Measurements from ENCODE around the gene NAPG.
"Not testable (repeated sequence)": the region's sequence is repeated elsewhere in the genome, so short reads cannot be mapped to it uniquely, and the experiment has no call there.

Gene NAPG

DNA sequence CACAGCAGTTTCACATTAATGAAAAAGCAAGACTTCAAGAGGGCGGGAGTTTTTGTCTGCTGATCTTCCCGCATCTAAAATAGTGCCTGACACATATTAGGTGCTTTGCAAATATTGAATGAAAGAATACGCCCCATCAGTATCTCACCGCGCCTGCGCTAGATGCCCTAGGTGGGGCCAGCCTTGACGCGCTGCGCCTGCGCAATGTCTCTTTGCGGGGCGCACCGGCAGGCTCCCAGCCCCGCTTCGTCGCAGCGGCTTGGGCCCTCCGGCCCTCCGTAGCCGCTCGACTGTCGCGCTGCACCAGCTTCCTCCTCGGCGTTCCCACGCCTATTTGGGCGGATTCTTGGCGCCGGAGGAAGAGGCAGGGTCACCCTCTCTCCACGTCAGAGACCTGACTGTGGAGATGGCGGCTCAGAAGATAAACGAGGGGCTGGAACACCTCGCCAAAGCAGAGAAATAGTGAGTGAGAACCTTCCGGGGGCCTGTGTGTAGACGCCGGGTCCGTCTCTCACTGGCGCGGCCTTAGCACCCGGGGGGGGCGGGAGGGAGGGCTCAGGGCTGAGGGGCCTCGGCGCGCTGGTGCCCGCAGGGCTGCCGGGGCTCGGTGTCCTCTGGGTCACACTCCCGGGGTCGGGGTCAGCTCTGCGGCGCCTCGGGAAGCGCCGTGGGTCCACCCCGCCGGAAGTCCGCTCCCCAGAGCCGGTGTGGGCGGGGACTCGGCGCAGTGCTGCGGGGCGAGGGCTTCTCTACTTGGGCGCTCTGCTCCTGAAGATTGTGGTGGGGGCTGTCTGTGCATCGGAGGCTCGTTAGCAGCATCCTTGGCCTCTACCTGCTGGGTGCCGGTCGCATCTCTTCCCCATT is at the start of gene NAPG:
NAPG (plus strand) TSS at position 331 of the 864 bp plus-strand sequence; CDS start at position 407, 76 bp downstream.
- peak; percentile 60 for DNase-seq (ENCODE audit: low read depth)

DNA sequence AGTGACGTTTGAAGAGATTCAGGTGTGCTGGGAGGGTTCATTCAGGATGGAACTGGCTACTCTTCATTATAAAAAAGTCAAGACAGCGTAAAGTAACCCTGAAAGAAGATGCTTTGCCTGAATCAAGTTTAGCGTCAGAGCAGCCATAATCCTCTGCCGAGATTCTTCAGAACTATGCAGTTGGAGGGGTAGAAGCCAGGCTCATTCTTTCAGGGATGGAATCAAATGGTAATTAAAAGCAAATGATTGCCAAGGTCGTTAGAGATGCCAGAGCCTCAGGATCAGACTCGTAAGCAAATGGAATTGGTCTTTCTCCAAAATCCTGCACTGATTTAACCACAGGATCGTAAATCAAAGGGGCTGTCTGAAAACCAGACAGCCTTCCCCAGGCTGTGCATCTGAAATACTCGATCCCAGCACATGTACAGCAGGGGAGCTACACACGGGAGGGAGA is 49.5 kb upstream of the NAPG start:
- DNase-seq (ENCODE audit: low read depth): no peak

DNA sequence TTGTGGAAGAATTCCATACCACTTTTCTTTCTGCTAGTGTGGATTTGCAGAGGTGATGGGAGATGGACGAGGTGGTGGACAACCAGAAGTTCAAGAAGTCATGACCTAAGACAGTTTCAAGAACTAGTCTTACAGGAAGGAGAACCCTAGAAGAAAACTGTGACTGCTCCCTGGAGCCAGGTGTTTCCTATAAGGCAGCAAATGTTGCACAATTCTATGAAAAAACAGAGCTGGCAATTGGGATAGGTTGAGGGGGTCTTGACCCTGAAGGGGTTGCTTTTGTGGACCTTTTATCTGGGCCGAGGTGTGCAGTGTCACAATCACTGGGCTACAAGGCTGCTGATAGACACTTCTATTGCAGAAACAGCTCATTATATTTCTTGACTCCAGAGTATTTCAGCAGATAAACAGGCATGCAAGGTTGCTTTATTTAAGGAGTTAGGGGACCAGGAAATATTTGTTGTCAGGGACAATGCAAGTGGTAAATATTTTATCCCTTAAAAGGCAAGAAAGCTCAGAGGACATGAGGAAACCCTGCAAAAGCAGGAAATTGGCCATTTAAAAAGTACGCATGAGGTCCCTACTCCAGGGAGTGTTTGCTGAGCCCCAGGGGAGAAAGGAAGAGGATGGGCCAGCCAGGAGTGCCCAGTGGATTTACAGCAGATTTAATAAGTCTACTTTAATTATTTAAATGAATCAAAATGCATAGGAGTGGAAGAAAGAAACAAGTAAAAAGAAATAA is 48.5 kb upstream of the NAPG start:
- no peak for DNase-seq (ENCODE audit: low read depth)

DNA sequence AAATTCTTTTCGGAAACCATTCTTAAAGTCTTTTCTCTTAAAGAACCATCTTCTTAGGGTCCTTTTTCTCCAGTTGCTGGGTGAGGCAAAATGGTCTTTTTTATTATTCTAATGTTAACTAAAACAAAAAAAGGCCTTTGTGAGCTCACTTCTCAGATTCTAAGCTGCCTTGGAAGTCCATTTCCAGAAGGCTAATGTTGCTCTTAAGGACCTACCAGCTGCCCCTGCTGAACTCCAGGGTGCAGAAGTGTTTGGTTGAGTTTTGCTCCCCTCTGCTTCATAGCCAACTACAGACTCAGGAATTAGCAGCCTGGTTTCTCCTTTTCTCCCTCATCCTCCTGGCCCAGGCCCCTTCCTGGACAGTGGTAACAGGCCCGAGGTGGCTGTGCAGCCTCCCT is 48.0 kb upstream of the NAPG start:
- DNase-seq (ENCODE audit: low read depth): no peak

DNA sequence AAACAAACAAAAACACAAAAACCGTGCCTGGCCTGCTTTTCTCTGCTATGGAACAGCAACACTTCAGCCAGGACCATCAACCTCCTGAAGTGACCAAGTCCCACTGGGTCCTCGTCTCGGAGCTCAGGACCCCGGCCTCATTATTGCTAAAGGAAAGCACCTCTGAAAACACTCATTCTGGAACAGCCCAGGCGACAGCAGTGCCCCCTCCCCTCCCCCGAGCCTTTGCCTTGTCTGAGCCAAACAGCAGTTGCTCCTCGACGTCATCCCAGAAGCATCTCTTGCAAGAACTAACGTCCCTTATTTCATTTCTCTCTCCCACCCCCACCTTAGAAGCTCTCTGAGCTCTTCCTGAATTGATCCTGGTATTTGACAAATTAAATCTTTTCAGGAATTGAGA is 44.0 kb upstream of the NAPG start:
- no peak for DNase-seq (ENCODE audit: low read depth)

DNA sequence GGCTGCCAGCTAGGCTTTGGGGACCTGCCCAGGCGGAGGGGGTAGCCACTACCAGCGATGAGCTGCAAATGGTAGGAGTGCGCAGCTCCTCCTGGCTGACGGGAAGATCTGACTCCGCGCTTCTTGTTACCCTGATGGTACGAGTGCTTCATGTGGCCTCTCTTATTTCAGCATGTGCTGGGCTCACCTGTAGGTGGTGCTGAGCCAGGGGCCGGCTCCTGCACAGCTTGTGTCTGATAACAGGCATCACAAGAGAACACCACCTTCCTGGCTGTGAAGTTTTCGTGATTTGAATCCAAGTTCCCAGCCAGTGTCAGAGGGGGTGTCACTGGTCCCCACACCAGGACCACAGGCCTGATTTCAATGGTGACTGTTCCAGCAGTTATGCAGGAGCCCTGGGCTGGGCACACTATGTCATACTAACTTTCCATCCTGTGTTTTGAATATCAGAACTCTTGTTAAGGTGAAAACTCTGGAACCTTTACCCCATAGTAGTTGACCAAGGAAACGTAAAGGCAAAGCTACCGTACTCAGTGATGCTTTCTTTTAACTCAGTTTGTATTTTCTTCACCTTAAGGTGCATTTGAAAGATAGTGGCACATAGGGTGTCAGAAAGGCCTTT is 43.4 kb upstream of the NAPG start:
- no peak for DNase-seq (ENCODE audit: low read depth)

DNA sequence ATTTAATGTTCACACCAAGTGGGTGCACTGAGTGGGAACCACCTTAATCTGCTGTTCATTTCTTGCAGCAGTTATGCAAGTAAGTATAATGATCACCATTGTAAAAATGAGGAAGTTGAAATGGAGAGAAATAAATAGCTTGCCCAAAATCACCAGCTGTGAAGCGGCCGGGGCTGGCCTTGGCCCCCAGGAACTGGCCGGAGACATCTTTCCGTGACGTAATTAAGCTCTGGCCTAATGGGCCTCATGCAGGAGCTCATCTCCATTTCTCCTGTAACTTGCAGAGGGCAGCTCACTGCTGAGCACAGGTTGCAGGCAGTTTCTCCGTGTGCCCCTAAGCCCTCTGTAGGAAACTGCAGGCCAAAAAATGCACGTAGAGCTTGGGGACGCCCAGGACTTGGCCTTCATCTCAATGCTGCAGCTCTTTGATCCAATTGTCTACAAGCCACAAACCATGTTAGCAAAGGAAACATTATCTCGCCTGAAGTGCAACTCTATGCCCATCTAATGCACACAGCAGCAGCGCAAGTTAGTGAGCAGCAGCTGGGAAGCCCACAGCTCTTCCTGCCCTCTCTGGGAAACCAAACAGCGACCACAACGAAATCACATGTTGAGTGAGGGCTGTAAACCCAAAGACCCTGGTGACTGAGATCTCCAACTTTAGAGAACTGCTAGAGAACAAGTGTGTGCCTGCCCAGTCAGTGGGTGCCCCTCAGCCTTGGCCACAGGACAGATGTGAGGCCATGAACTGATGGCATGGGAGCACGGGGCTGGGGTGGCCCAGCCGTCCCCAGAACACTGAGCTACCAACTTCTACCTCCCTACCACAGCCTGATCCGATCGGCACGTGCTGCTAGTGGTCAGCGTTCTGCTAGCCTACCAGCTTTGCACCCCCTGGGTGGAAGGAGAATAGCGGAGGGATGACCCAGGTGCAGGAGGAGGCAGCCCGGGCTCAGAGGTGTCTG is 42.6 kb upstream of the NAPG start:
- DNase-seq (ENCODE audit: low read depth): no peak

DNA sequence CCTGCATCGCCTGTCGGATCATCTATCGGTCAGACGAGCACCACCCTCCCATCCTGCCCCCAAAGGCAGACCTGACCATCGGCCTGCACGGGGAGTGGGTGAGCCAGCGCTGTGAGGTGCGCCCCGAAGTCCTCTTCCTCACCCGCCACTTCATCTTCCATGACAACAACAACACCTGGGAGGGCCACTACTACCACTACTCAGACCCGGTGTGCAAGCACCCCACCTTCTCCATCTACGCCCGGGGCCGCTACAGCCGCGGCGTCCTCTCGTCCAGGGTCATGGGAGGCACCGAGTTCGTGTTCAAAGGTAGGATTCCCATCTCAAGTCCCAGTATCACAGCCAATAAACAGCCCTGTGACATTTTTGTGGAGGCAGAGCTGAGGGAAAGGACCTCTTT is 40.4 kb upstream of the NAPG start:
- no peak for DNase-seq (ENCODE audit: low read depth)

DNA sequence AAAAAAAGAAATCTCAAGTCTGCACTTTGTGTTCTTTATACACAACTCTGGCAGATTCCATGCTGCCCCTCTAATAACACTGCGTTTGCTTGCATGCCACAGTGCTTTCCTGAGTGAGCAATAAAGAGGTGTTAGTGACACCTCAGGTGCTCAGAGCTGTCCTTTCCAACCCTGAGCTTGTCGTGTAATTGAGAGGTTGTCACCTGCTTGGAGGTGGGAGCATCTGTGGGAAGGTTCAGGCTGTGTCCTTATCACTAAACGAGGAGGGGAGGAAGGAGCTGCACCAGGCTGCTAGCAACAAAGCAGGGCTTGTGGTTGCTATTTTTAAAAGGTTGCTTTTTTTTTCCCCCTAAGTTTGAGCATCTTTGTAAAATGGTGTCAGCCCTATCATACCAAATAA is 39.5 kb upstream of the NAPG start:
- DNase-seq (ENCODE audit: low read depth): no peak

DNA sequence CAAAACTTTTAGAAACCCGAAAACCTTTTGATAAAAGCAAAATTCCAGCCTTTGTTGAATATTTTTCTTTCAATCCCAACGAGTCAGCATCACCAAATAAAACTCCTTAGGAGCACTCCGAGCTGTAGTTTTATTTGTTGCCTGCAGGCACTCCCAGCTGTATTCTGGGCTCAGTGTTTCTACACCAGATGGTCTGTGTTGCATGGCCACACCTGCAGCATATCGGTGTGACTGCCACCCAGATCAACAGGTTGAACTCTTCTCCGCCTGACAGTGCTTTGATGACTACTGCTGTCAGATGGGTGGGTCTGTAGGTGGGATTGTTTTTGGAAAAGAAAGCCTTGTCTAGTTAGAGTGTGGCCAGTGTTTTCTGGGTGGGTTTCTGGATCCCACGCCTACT is 38.7 kb upstream of the NAPG start:
- DNase-seq (ENCODE audit: low read depth): no peak

DNA sequence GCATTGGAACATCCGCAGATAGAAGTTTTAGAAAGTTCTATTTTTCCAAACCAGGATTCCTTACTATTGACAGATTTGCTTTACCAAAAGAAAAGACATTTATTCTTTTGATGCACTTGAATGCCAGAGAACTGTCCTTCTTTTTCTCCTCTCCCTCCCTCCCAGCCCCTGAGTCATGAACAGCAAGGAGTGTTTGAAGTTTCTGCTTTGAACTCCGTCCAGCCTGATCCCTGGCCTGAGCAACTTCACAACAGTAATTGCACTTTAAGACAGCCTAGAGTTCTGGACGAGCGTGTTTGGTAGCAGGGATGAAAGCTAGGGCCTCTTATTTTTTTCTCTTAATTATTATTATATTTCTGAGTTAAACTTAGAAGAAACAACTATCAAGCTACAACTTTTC is 37.8 kb upstream of the NAPG start:
- no peak for DNase-seq (ENCODE audit: low read depth)

DNA sequence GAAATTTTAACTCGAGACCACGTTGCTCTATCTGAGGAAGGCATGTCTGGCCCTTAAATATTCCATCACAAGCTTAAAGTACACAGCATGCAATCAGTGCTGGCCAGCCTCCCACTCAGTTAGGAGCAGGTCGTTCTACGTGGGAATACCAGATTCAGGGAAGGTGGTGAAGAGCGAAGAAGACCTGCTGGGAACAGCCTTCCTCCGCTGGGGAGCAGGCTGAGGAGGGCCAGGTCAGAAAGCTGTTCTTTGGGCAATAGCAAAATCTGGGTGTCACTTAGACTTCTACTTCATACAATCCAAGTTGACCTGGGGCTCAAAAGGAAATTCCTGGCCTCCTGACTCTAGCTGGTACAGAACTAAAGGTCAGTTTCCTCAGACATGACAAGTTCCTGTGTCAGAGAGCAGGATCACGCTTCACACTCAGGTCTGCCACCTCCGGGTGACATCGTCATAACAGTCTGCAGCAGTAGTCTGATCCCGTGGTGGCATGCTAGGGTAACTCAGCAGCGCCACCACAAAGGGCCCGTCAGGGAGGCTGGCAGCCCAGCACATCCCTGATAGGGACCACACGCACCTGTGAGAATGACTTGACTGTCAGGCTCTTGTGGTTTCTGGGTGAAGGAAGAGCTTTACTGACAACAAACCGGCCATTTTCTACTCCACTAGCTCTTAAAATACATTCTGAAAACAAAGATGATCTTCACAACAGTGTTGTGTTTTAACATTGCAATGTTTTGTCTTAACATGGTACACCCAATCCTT is 35.2 kb upstream of the NAPG start:
- DNase-seq (ENCODE audit: low read depth): no peak

DNA sequence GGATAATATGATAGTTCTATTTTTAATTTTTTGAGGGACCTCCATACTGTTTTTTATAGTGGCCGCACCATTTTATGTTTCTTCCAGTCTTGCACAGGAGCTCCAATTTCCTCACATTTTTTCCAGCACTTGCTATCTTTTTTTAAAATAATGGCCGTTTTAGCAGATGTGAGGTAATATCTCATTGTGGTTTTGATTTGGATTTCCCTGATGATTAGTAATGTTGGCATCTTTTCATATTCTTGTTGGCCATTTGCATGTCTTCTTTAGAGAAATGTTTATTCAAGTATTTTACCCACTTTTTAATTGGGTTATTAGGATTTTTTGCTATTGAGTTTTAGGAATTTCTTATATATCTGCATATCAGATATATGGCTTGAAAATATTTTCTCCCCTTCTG is 29.9 kb upstream of the NAPG start:
- no peak for DNase-seq (ENCODE audit: low read depth)

DNA sequence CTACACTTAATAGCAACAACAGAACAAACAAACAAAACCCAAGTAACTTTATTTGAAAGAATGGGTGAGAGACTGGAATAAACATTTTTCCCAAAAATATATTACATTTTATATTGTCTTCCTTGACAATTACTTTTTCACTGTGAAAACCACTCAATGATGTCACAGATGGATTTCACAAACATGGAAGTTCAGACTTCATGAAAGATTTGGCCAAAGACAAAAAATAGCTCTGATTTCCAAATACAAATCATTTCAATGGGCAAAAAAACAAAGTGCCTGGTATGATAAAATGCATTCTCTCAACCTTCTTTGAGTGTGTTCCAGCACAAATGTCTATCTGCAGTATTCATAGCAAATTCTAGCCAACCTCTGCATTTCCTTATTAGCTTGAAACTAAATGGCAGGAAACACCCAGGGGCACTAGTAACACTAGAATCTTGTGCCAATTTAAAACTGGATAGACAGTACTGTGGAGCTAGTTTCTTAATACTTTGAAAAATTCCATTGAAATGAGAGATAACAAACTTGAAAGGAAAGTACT is 28.5 kb upstream of the NAPG start:
- DNase-seq (ENCODE audit: low read depth): no peak

DNA sequence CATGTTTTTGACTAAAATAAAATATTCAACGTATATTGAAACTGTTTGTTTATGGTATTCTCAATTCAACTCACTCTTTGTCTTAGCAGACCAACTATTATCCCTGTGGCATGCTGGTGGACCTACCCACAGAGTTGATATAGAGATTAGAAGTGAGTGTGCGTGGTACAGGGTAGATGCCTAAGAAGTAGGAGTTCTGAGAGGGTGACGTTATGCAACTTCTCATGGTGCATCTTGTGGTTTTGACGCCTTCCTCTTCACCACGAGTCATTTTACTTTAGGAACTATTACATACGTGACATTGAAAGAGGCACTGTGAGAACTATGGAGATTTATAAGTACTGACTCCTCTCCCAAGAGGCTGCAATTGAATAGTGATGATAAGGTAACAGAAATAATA is 26.6 kb upstream of the NAPG start:
- DNase-seq (ENCODE audit: low read depth): no peak

DNA sequence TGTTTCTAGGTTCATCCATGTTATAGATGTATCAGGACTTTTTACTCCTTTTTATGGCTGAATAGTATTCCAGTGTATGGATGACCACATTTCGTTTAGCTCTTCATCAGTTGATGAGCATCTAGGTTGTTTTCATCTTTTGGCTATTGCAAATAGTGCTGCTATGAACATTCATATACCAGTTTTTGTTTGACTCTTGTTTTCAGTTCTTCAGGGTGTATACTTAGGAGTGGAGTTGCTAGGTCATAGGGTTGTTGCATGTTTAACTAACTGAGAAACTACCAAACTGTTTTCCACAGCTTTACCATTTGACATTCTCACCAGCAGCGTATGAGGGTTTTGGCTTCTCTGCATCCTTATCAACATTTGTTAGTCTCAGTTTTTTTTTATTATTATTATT is 25.8 kb upstream of the NAPG start:
- DNase-seq (ENCODE audit: low read depth): no peak

DNA sequence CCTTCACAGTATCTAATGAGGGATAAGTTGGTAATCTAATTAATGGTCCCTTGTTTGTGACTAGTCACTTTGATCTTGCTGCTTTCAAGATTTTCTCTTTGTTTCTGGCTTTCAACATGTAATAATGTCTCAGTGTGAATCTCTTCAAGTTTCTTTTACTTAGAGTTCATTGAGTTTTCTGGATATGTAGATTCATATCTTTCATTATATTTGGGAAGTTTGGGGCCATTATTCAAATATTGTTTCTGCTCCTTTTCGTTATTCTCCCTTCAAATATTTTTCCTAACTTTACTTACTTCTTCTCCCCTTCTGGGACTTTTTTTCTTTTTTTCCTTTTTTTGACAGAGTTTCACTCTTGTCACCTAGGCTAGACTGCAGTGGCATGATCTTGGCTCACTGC is 21.1 kb upstream of the NAPG start:
- DNase-seq (ENCODE audit: low read depth): no peak

DNA sequence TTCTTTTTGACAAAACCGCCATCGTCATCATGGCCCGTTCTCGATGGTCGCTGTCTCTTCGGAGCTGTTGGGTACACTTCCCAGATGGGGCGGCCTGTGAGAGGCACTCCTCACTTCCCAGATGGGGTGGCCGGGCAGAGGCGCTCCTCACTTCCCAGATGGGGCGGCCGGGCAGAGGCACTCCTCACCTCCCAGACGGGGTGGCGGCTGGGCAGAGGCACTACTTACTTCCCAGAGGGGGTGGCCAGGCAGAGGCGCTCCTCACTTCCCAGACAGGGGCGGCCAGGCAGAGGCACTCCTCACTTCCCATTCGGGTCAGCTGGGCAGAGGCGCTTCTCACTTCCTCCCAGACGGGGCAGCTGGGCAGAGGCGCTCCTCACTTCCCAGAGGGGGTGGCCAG is 19.9 kb upstream of the NAPG start:
- DNase-seq (ENCODE audit: low read depth): not testable (repeated sequence)

DNA sequence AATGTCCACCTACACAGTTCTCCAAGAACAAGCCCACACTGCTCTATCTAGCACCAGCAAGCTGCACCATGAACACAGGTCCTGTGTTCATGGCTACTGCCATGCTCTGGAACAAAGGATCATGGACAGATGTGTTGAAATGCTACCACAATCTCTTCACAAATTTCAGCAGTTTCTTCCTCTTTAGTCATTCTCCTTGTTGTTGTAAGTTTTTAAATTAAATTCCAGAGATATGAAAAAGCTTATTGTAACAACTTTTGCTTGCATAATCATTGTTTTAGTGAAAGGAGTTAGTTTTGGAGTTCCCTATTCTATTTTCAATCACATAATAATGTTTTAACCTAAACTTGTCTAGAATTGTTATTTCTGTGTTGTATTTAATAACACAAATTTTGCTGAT is 17.2 kb upstream of the NAPG start:
- no peak for DNase-seq (ENCODE audit: low read depth)

DNA sequence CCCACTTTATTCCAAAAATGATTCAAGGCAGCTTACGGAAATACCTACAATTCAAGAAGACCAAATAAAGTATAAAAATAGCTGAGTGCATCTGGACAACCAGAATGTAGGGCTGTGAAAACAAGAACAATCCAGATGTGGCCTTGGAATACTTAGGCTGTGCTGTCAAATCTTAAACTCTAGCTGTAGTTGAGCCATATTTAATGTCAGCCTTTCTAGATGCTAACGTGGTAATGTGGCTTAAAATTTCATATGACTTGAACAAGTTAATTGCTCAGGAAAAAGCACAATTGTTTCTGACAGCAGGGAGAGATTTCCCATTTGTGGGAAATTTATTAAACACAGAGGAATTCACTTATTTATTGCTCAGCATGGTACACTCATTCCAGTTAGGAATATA is 14.6 kb upstream of the NAPG start:
- DNase-seq (ENCODE audit: low read depth): no peak

DNA sequence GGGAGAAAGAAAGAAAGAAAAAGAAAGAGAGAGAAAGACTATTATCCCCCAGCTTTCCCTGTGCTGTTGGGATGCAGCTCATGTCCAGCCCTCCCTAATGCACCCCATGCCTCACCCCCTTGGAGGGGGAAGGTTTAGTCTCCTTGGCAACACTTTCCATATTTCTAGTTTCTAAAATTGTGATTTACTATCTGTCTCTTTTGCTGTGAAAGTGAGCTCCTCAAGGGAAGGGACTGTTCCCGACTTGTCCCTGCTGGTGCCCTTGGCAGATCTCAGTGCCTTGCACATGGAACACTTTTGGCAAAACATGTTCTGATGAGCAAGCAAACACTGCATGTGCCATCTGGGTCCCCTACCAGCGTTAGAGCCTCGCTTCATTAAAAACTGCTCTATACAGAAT is 11.7 kb upstream of the NAPG start:
- no peak for DNase-seq (ENCODE audit: low read depth)
